ENCODE results near the gene MRM3. TPM values are rescaled to one million over a fixed set of nuclear protein-coding genes. Genes with fewer than 3 reads are reported as not detected.
A peak's percentile ranks its signal among the peaks of the same experiment; 100 is the strongest.

Gene MRM3
- total RNA-seq, 2 donors from 2014 or later: 14.9 to 17.7 TPM

DNA sequence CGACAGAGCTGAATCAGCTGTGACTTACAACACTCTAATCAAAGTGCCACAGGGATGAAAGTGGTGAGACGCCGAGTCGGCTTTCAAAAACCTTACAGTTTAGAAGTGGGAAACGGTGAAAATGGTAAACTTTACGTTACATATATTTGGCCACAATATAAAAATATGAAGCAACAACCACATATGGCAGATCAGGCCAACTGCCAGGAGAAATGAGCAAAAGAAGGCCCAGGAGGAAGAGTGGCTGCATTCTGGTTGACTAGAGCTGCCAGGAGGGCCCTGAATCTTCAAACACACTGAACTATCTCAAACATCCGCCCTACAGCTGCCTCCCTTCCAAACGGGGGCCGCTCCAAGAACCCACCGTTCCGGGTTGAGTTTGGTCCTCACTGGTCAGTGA is 56.3 kb downstream of the MRM3 start:
- ATAC-seq (no peak), DNase-seq (no peak)
- intact Hi-C loops (cut with DNase I): no loop called here

DNA sequence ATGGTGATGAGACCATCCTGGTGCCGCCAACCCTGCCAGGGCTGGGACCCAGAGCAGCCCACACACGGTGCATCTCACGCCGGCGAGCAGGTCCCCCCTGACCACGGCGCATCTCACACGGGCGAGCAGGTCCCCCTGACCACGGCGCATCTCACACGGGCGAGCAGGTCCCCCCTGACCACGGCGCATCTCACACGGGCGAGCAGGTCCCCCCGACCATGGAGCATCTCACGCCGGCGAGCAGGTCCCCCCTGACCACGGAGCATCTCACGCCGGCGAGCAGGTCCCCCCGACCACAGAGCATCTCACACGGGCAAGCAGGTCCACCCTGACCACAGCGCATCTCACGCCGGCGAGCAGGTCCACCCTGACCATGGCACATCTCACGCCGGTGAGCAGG is 59.2 kb downstream of the MRM3 start:
- intact Hi-C loops (cut with DNase I): loop anchor here in 1 of 2 donors (10.0 kb wide), 1 partner anchor 47 kb away; no protein-coding TSS in a partner anchor
- DNase-seq (no peak), ATAC-seq (peak in 1 of 2 donors; percentile 59)

Other genes starting within 250 kb of the MRM3 start
- 10 to 100 TPM; 39.7 to 61.9 TPM for gene VPS53, start 67.5 kb upstream of the MRM3 start, total RNA-seq
- 1 to 10 TPM; 4.8 to 8.3 TPM for gene TLCD3A, start 49.8 kb upstream of the MRM3 start, total RNA-seq
- gene GEMIN4, start 30.1 kb upstream of the MRM3 start, total RNA-seq: 10 to 100 TPM; 11.8 to 15.4 TPM
- 10 to 100 TPM; 32.7 to 41.1 TPM for gene GLOD4, start 73 bp upstream of the MRM3 start, total RNA-seq
- gene NXN, start 197.4 kb downstream of the MRM3 start, total RNA-seq: 10 to 100 TPM; 16.7 to 20.8 TPM
- 10 to 100 TPM; 13.2 to 15.6 TPM for gene TIMM22, start 214.8 kb downstream of the MRM3 start, total RNA-seq

Data from left cardiac atrium (tissue), 4 donors.